HepG2 (cell line): ENCODE measurements around the gene VEPH1. TPM values are rescaled to one million over a fixed set of nuclear protein-coding genes. Genes with fewer than 3 reads are reported as not detected.

Experiments
- ATAC-seq: fragments of 200-7000 bp; cut with Tn5 transposase; 3 replicates; pipeline ENCODE4 v1.9.1; 2020; ENCODE audit warnings: mild to moderate bottlenecking, moderate library complexity
- BruUV-seq: library from RNA; stranded (reverse); fragments of 400-500 nt; replicated peaks from 2 replicates; lab custom pipeline; 2021; lab: Mats Ljungman, UMichigan
- CTCF ChIA-PET: fragments of 300-600 bp; formaldehyde crosslinking; extraction: SDS; loops from one replicate; lab custom pipeline; 2021; ENCODE audit warnings: low total read pairs, inconsistent platforms, low intra/inter-chr PET ratio; lab: Yijun Ruan, JAX
- POLR2A ChIA-PET: fragments of 350-600 bp; sonication (Branson Sonifier 250); formaldehyde crosslinking; loops from one replicate; lab custom pipeline; 2020; ENCODE audit warnings: antibody characterized with exemption, inconsistent platforms; lab: Yijun Ruan, JAX
- DNase-seq: peaks from one replicate; pipeline ENCODE4 v3.0.0-alpha.2; 2015; ENCODE audit warnings: low spot score
- FAIRE-seq: peaks from 3 replicates; lab custom pipeline; 2011; peaks lifted over from hg19 to GRCh38; lab: Jason Lieb, UNC
- H2AFZ ChIP-seq: one replicate; pipeline ENCODE4 v1.6.1; 2011; ENCODE audit warnings: low read length, inconsistent platforms
- H3K27ac ChIP-seq: fragments of 300-600 bp; 3 replicates; pipeline ENCODE4 v1.8.0; 2011; ENCODE audit warnings: mixed run types, mild to moderate bottlenecking, mixed read lengths, low read length, inconsistent platforms; ENCODE audit not compliant: insufficient read depth; ENCODE audit errors: extremely low read length
- H3K27me3 ChIP-seq, 2 experiments: fragments of 200-600 bp in 1 of 2; 2 replicates in 1 of 2; 3 replicates in 1 of 2; pipeline versions ENCODE4 v1.6.0 to v1.8.0; 2011; ENCODE audit warnings: low read length in 2 of 2, mild to moderate bottlenecking in 2 of 2, moderate library complexity in 2 of 2, inconsistent platforms in 1 of 2; ENCODE audit not compliant: insufficient read depth in 2 of 2, control insufficient read depth in 1 of 2
- H3K36me3 ChIP-seq, 2 experiments: fragments of 200-600 bp in 1 of 2; replicated peaks in 1 of 2; 2 replicates in 1 of 2; 3 replicates in 1 of 2; pipeline versions ENCODE4 v1.5.1 to v1.8.0; 2011; ENCODE audit warnings: low read length in 2 of 2, inconsistent platforms in 1 of 2; ENCODE audit not compliant: insufficient read depth in 2 of 2, control insufficient read depth in 1 of 2
- H3K4me1 ChIP-seq: 2 replicates; pipeline ENCODE4 v1.5.1; 2012; ENCODE audit warnings: low read length, inconsistent platforms; ENCODE audit not compliant: insufficient read depth
- H3K4me2 ChIP-seq: 2 replicates; pipeline ENCODE4 v1.6.0; 2011; ENCODE audit warnings: low read depth, low read length, inconsistent platforms
- H3K4me3 ChIP-seq, 3 experiments: fragments of 200-600 bp in 1 of 3; sonication (generic), shearing (Covaris generic) in 1 of 3; replicated peaks in 1 of 3; 2 replicates each; pipeline ENCODE4 v1.5.1; 2011 to 2016; ENCODE audit warnings: low read length in 3 of 3, inconsistent platforms in 2 of 3, low read depth in 2 of 3, mild to moderate bottlenecking in 2 of 3, control low read depth in 1 of 3, mixed read lengths in 1 of 3; ENCODE audit not compliant: insufficient read depth in 1 of 3
- H3K79me2 ChIP-seq: one replicate; pipeline ENCODE4 v1.6.1; 2011; ENCODE audit warnings: low read length, inconsistent platforms; ENCODE audit not compliant: insufficient read depth
- H3K9ac ChIP-seq: 2 replicates; pipeline ENCODE4 v1.6.0; 2011; ENCODE audit warnings: mild to moderate bottlenecking, low read depth, low read length, inconsistent platforms; ENCODE audit not compliant: insufficient read depth
- H3K9me3 ChIP-seq: 2 replicates; pipeline ENCODE4 v1.5.1; 2012; ENCODE audit warnings: mild to moderate bottlenecking, low read length
- H4K20me1 ChIP-seq: 2 replicates; pipeline ENCODE4 v1.6.0; 2011; ENCODE audit warnings: inconsistent platforms, mild to moderate bottlenecking, low read length, moderate library complexity; ENCODE audit not compliant: insufficient read depth
- GLMP ChIP-seq: sonication (generic); formaldehyde crosslinking; IDR thresholded peaks from 2 replicates; pipeline ENCODE4 v1.9.0; 2021; ENCODE audit warnings: missing genetic modification reagents, mild to moderate bottlenecking, borderline replicate concordance
- HNRNPH1 ChIP-seq: fragments of 200-400 bp; formaldehyde crosslinking; optimal IDR thresholded peaks from 2 replicates; pipeline ENCODE3; 2017; ENCODE audit warnings: mild to moderate bottlenecking, low read depth, low read length
- PHB2 ChIP-seq: fragments of 450-650 bp; IDR thresholded peaks from 2 replicates; pipeline ENCODE4 v1.6.1; 2018; ENCODE audit not compliant: partially characterized antibody
- ZBTB44 ChIP-seq: sonication (generic); formaldehyde crosslinking; IDR thresholded peaks from 2 replicates; pipeline ENCODE4 v1.4.0; 2020; ENCODE audit warnings: missing genetic modification reagents
- ZNF256 ChIP-seq: sonication (generic); formaldehyde crosslinking; conservative IDR thresholded peaks from 2 replicates; pipeline ENCODE4 v1.4.0; 2020; ENCODE audit warnings: missing genetic modification reagents
- ZNF296 ChIP-seq: sonication (generic); formaldehyde crosslinking; conservative IDR thresholded peaks from 2 replicates; pipeline ENCODE4 v1.5.0; 2020; ENCODE audit warnings: mild to moderate bottlenecking, missing genetic modification reagents
- WGBS: methylation state at CpG from one replicate; pipeline ENCODE4 v1.1.6; 2017; ENCODE audit warnings: low lambda C conversion rate; 5-methylcytosine and 5-hydroxymethylcytosine counted together
- in situ Hi-C: cut with HindIII; loops from 2 replicates; pipeline ENCODE4 v1.10.0; 2017; ENCODE audit warnings: low pct_unique_long_range_greater_than_20kb; ENCODE audit not compliant: extremely low pct_ligation_motif_present
- intact Hi-C: fragments of 100-400 bp; cut with micrococcal nuclease; formaldehyde crosslinking; loops from one replicate; pipeline ENCODE4 v1.10.0; 2022; ENCODE audit not compliant: unreplicated experiment
- polyA plus RNA-seq, 8 experiments: library from polyadenylated mRNA; depleted of rRNA in 3 of 8; stranded (reverse) in 7 of 8; unstranded in 1 of 8; fragments of >200 nt; fragmentation: Illumina TruSeq in 4 of 8; extraction: Trizol in 4 of 8; gene quantifications; 2 replicates each; pipeline versions ENCODE4 v1.2.1 to v1.2.3, GENCODE V29; 2011 to 2016; ENCODE audit warnings: low read depth in 4 of 8, missing spikeins in 1 of 8, mixed read lengths in 1 of 8; ENCODE audit not compliant: insufficient read depth in 1 of 8
- total RNA-seq, 5 experiments: library from RNA; depleted of rRNA; stranded (reverse); fragments of >200 nt; fragmentation: Illumina TruSeq; extraction: Trizol; gene quantifications; 2 replicates each; pipeline ENCODE4 v1.2.3, GENCODE V29; 2016; ENCODE audit warnings: low read depth in 1 of 5

The VEPH1 gene
- total and polyA plus RNA-seq, 2 of the 13 experiments (the other 11 are each of a cell fraction or from before 2014, with no cell fraction given), result not detected

- TF ChIP-seq GLMP (no peak), HNRNPH1 (no peak), PHB2 (no peak), ZNF256 (no peak)
These were observed 251.5 kb downstream of the VEPH1 start (continued) for GRCh38 chr3:157251685-157252084.

- intact Hi-C loops (no loop called here), in situ Hi-C loops (no loop called here)
- H3K79me2 ChIP-seq, result no peaks in the 10 kb centered on the region
- H3K27me3 ChIP-seq, result peaks cover 0 to 3% of the 10 kb centered on the region in 2 experiments; a peak in 2 of 5 replicates
- ChIA-PET CTCF (no interaction called here), POLR2A (no interaction called here)
- FAIRE-seq (no peak), DNase-seq (no peak), ATAC-seq (no peak)
- 47% methylated on average over 5 of the region's 5 CpGs for WGBS
- H3K36me3 ChIP-seq, result no peaks in the 10 kb centered on the region
- no peak overlapping the region for H3K27ac ChIP-seq
- H4K20me1 ChIP-seq, result no peaks in the 10 kb centered on the region
- H3K9ac ChIP-seq, result no peak overlapping the region
- no peak overlapping the region for H2AFZ ChIP-seq
- H3K4me1 ChIP-seq, result no peaks in the 10 kb centered on the region
- no peaks in the 10 kb centered on the region for H3K9me3 ChIP-seq
- no peak overlapping the region for H3K4me3 ChIP-seq
- no TSS peak for BruUV-seq
- no peak overlapping the region for H3K4me2 ChIP-seq
- TF ChIP-seq ZBTB44 (CRISPR knock-in tag), result no peak
- no peak for TF ChIP-seq ZNF296 (CRISPR knock-in tag)
These were observed 253.6 kb downstream of the VEPH1 start for GRCh38 chr3:157249606-157250005.
